ENCODE results near the gene PCBP2.

PCBP2 gene

DNA sequence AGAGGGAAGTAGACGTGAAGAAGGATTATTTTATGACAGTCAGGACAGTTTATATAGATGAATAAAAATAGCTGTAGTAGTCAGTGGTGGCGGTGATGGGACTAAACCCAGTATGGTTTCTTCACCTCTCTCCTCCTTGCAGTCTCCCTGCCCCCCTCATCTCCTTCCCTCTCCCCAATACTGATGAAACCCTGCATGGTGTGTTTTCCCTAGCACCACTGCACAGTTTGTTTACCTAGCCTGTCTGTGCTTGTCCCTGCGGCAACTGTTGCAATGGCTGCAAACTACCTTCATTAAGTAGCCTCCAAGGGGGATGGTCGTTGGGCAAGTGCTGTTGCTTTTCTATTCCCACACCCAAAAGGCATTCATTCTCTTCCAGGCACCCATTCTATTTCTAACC lies 14.7 kb downstream of the PCBP2 start:
- Histone ChIP-seq H3K36me3 (ENCODE audit: control insufficient read depth, insufficient read depth, low read length) (peaks cover 56% of the 10 kb centered on the region), H3K4me3 (replicated peaks; ENCODE audit: low read depth, low read length) (no peak overlapping the region), H3K27me3 (replicated peaks; ENCODE audit: control insufficient read depth, insufficient read depth, low read length) (no peaks in the 10 kb centered on the region)
- DNase-seq (ENCODE audit: extremely low read depth, insufficient read length) = no peak
- TF ChIP-seq, protein P1, sequence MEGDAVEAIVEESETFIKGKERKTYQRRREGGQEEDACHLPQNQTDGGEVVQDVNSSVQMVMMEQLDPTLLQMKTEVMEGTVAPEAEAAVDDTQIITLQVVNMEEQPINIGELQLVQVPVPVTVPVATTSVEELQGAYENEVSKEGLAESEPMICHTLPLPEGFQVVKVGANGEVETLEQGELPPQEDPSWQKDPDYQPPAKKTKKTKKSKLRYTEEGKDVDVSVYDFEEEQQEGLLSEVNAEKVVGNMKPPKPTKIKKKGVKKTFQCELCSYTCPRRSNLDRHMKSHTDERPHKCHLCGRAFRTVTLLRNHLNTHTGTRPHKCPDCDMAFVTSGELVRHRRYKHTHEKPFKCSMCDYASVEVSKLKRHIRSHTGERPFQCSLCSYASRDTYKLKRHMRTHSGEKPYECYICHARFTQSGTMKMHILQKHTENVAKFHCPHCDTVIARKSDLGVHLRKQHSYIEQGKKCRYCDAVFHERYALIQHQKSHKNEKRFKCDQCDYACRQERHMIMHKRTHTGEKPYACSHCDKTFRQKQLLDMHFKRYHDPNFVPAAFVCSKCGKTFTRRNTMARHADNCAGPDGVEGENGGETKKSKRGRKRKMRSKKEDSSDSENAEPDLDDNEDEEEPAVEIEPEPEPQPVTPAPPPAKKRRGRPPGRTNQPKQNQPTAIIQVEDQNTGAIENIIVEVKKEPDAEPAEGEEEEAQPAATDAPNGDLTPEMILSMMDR (IDR thresholded peaks at IDR 0.05; ENCODE audit: insufficient read depth, low read length, poor library complexity, severe bottlenecking) = no peak

DNA sequence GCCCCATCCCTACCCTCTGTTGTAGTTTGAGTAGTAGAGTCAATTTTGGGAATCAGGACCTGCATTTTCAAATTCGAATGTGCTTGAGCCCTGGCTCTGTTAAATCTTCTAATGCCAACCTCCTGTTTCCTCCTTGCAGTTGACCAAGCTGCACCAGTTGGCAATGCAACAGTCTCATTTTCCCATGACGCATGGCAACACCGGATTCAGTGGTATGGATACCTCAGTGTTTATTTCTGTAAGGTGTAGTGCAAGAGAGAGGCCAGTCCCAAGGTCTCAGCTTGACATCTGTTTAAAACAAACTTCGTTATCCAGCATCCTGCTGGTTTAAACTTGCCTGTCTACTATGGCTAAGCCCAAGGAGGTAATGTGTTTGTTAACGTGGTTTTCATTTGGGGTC lies 15.2 kb downstream of the PCBP2 start:
- H3K36me3 ChIP-seq (ENCODE audit: control insufficient read depth, insufficient read depth, low read length) = peaks cover 59% of the 10 kb centered on the region
- no peaks in the 10 kb centered on the region for H3K27me3 ChIP-seq (replicated peaks; ENCODE audit: control insufficient read depth, insufficient read depth, low read length)
- DNase-seq (ENCODE audit: extremely low read depth, insufficient read length) = no peak
- H3K4me3 ChIP-seq (replicated peaks; ENCODE audit: low read depth, low read length) = no peak overlapping the region
- TF ChIP-seq, protein P1 (IDR thresholded peaks at IDR 0.05; ENCODE audit: insufficient read depth, low read length, poor library complexity, severe bottlenecking) = no peak

DNA sequence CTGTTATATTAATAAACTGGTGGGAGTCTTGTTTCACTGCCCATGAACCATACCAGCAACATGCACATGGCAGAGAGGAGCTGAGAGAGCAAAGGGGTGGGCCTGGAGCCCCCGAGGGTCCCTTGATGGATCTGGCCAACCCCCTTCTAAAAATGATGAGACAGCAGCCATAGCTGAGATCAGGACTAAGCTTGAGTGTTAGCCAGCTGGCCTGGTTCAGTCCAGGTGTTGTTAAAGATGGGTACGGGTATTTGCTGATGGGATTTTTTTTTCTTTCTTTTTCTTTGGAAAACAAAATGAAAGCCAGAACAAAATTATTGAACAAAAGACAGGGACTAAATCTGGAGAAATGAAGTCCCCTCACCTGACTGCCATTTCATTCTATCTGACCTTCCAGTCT lies 16.0 kb downstream of the PCBP2 start:
- TF ChIP-seq, protein P1 (IDR thresholded peaks at IDR 0.05; ENCODE audit: insufficient read depth, low read length, poor library complexity, severe bottlenecking) = no peak
- DNase-seq (ENCODE audit: extremely low read depth, insufficient read length) = no peak
- H3K27me3 ChIP-seq (replicated peaks; ENCODE audit: control insufficient read depth, insufficient read depth, low read length) = no peaks in the 10 kb centered on the region
- H3K4me3 ChIP-seq (replicated peaks; ENCODE audit: low read depth, low read length) = no peak overlapping the region
- H3K36me3 ChIP-seq (ENCODE audit: control insufficient read depth, insufficient read depth, low read length) = peaks cover 56% of the 10 kb centered on the region

DNA sequence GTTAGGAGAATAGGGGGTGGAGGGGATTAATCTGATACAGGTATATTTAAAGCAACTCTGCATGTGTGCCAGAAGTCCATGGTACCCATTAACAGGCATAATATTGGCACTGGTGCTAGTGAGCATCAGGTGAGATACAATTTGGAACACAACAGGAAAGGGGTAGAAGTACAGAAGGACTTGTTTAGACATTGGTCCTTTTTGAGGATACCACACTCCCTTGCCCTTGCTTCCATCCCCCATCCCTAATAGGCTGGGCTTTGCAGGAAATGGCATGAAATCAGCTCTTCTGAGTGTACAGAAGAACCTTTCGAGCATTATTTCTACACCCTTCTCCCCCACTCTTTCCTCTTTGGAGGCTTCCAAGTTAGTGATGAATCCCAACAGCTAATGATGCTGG lies 16.4 kb downstream of the PCBP2 start:
- Histone ChIP-seq H3K36me3 (ENCODE audit: control insufficient read depth, insufficient read depth, low read length) (peaks cover 53% of the 10 kb centered on the region), H3K27me3 (replicated peaks; ENCODE audit: control insufficient read depth, insufficient read depth, low read length) (no peaks in the 10 kb centered on the region), H3K4me3 (replicated peaks; ENCODE audit: low read depth, low read length) (no peak overlapping the region)
- DNase-seq (ENCODE audit: extremely low read depth, insufficient read length) = no peak
- TF ChIP-seq, protein P1 (IDR thresholded peaks at IDR 0.05; ENCODE audit: insufficient read depth, low read length, poor library complexity, severe bottlenecking) = no peak

DNA sequence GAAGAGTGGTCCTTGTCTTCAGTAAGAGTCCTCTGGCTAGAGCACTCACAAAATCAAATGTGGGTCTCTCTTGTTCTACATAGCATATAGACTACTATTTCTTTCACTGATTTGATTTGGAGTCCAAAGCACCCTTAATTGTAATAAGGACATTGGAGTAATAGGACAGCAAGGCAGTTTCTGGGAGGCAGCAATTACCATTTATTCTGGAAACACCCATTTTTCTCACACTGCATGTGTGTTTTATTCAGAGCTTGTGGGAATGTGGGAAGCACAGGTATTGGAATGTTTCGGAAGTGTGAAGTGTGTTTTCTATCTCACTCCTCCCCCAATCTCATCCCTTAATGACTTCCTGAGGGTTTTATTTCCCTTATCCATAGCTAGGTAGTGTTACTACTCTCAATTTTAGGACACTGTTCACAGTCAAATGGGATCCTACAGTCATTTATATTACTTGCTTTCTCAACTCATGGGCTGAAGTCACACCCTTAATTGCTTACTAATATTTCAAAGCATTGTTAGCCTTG lies 20.2 kb downstream of the PCBP2 start:
- H3K36me3 ChIP-seq (ENCODE audit: control insufficient read depth, insufficient read depth, low read length) = peaks cover 41% of the 10 kb centered on the region
- no peak for DNase-seq (ENCODE audit: extremely low read depth, insufficient read length)
- no peaks in the 10 kb centered on the region for H3K27me3 ChIP-seq (replicated peaks; ENCODE audit: control insufficient read depth, insufficient read depth, low read length)
- no peak overlapping the region for H3K4me3 ChIP-seq (replicated peaks; ENCODE audit: low read depth, low read length)
- TF ChIP-seq, protein P1 (IDR thresholded peaks at IDR 0.05; ENCODE audit: insufficient read depth, low read length, poor library complexity, severe bottlenecking) = no peak

DNA sequence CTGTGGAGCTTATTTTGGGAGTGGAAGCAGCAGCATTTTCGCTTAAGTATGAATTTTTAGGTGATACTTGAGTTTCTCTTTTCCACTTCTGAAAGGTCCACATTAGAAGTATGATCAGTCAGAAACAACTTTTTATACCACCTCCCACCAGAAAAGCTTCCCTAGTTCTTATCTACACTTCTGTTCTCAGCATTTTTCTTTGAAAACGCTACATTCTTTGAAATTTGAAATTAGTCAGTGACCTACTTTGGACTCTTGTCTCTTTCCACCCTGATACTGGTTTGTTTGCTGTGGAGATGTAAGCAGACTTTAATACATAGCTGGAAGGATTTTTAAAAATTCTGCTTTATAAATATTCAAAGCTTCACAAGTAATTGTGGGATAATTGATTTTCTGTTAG lies 22.2 kb downstream of the PCBP2 start:
- Histone ChIP-seq H3K4me3 (replicated peaks; ENCODE audit: low read depth, low read length) (no peak overlapping the region), H3K27me3 (replicated peaks; ENCODE audit: control insufficient read depth, insufficient read depth, low read length) (no peaks in the 10 kb centered on the region), H3K36me3 (ENCODE audit: control insufficient read depth, insufficient read depth, low read length) (peaks cover 37% of the 10 kb centered on the region)
- TF ChIP-seq, protein P1 (IDR thresholded peaks at IDR 0.05; ENCODE audit: insufficient read depth, low read length, poor library complexity, severe bottlenecking) = no peak
- DNase-seq (ENCODE audit: extremely low read depth, insufficient read length) = no peak
